Measurements from ENCODE around the gene TOE1.
"Not testable (repeated sequence)": the region's sequence is repeated elsewhere in the genome, so short reads cannot be mapped to it uniquely, and the experiment has no call there.

The TOE1 gene

GRCh38 chr1:45339789-45340558 lies at the start of gene TOE1, which contains the start of gene MUTYH:
TOE1 (plus strand) TSS chr1:45340170; CDS start chr1:45340253, 83 bp downstream.
MUTYH (minus strand) TSS chr1:45340440; CDS start chr1:45334505, 5,935 bp downstream.
- peak; percentile 89 for DNase-seq

- not testable (repeated sequence) for DNase-seq
Observed at GRCh38 chr1:45291002-45291401, 49.0 kb upstream of the TOE1 start.

GRCh38 chr1:45291716-45292115 lies 48.3 kb upstream of the TOE1 start:
- DNase-seq = no peak

GRCh38 chr1:45297666-45298356 lies 42.2 kb upstream of the TOE1 start:
- no peak for DNase-seq

- no peak for DNase-seq
Observed at GRCh38 chr1:45299296-45299695, 40.7 kb upstream of the TOE1 start.

GRCh38 chr1:45299981-45300668 lies 39.8 kb upstream of the TOE1 start:
- DNase-seq = peak; percentile 61

- DNase-seq = no peak
Observed at GRCh38 chr1:45300669-45300997, 39.3 kb upstream of the TOE1 start.

GRCh38 chr1:45302505-45303150 lies 37.3 kb upstream of the TOE1 start:
- no peak for DNase-seq

GRCh38 chr1:45303520-45304310 lies 36.3 kb upstream of the TOE1 start:
- peak; percentile 99 for DNase-seq

- DNase-seq = peak; percentile 23
Observed at GRCh38 chr1:45304311-45305081, 35.5 kb upstream of the TOE1 start.

- no peak for DNase-seq
Observed at GRCh38 chr1:45305231-45305630, 34.7 kb upstream of the TOE1 start.

- DNase-seq = no peak
Observed at GRCh38 chr1:45306319-45306718, 33.7 kb upstream of the TOE1 start.

- DNase-seq = no peak
Observed at GRCh38 chr1:45306905-45307304, 33.1 kb upstream of the TOE1 start.

- DNase-seq = no peak
Observed at GRCh38 chr1:45314266-45314665, 25.7 kb upstream of the TOE1 start.

- no peak for DNase-seq
Observed at GRCh38 chr1:45317166-45317565, 22.8 kb upstream of the TOE1 start.

- DNase-seq = no peak
Observed at GRCh38 chr1:45319761-45320160, 20.2 kb upstream of the TOE1 start.

- no peak for DNase-seq
Observed at GRCh38 chr1:45321444-45321843, 18.5 kb upstream of the TOE1 start.

GRCh38 chr1:45322486-45323040 lies 17.4 kb upstream of the TOE1 start:
- DNase-seq = no peak

GRCh38 chr1:45325851-45326506 lies 14.0 kb upstream of the TOE1 start:
- DNase-seq = no peak

All from NCI-H2107 (cell line).